Sigmoid colon (tissue), 4 donors: ENCODE data around the gene IKZF2.

ENCODE experiments used
- EP300 ChIP-seq, 4 donors: sonication (generic); formaldehyde crosslinking; IDR thresholded peaks; one replicate each; pipeline ENCODE4 v1.6.1; 2017; ENCODE audit warnings: antibody characterized with exemption in 4 of 4
- POLR2A ChIP-seq, 2 donors: fragments of 450-650 bp; IDR thresholded peaks; one replicate each; pipeline ENCODE4 v1.6.1; 2016; ENCODE audit warnings: antibody characterized with exemption in 2 of 2, mild to moderate bottlenecking in 2 of 2, moderate library complexity in 2 of 2
- TF ChIP-seq, protein P1 (sequence below), 4 experiments: fragments of 450-650 bp in 3 of 4; fragments of 200-600 bp in 1 of 4; IDR thresholded peaks; one replicate each; pipeline ENCODE4 v1.5.1; 2016 to 2019; ENCODE audit warnings: antibody characterized with exemption in 4 of 4, mild to moderate bottlenecking in 3 of 4, moderate library complexity in 2 of 4

DNA sequence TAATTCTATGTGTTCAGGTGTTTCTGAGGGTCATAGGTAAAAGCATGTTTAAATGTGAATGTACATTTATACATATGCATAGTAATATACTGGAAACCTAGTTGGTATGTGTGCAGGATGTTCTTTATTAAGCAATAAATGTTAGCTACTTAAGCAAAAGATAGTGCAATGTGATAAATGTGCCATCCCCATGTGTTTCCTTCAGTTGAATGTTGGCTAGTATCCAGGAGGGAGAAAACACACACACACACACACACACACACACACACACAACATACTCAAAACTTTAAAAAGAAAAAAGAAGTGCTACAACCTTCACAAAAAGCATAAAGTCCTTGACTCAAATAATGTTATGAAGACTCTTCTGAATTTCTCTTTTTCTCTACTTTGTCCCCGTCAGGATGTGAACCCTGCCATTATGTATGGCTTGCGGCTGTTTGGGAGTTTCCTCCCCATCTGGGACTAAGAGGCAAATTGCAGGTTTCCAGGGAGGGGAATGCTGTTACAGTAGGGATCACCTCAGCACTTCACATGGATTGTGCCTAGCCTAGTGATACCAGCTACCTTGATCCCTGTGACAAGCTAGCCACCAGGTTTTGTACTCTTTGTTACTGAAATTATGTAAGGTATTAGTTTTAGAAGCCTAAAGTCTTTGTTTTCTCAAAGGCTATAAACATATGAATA is 82.6 kb downstream of the IKZF2 start:
- TF ChIP-seq POLR2A (IDR thresholded peaks at IDR 0.05) (no peak), EP300 (IDR thresholded peaks at IDR 0.05) (no peak)
- TF ChIP-seq, protein P1, sequence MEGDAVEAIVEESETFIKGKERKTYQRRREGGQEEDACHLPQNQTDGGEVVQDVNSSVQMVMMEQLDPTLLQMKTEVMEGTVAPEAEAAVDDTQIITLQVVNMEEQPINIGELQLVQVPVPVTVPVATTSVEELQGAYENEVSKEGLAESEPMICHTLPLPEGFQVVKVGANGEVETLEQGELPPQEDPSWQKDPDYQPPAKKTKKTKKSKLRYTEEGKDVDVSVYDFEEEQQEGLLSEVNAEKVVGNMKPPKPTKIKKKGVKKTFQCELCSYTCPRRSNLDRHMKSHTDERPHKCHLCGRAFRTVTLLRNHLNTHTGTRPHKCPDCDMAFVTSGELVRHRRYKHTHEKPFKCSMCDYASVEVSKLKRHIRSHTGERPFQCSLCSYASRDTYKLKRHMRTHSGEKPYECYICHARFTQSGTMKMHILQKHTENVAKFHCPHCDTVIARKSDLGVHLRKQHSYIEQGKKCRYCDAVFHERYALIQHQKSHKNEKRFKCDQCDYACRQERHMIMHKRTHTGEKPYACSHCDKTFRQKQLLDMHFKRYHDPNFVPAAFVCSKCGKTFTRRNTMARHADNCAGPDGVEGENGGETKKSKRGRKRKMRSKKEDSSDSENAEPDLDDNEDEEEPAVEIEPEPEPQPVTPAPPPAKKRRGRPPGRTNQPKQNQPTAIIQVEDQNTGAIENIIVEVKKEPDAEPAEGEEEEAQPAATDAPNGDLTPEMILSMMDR (IDR thresholded peaks at IDR 0.05): no peak
